Caco-2 (cell line): ENCODE results near the gene RYR2. TPM values are rescaled to one million over a fixed set of nuclear protein-coding genes. Genes with fewer than 3 reads are reported as not detected.

Experiments
- BruUV-seq: library from RNA; stranded (reverse); fragments of 400-500 nt; replicated peaks from 2 replicates; lab custom pipeline; 2021; lab: Mats Ljungman, UMichigan
- CTCF ChIA-PET: fragments of 300-600 bp; sonication (Branson Sonifier 250); formaldehyde crosslinking; loops from one replicate; lab custom pipeline; 2022; ENCODE audit warnings: antibody characterized with exemption; lab: Charles Lee
- POLR2A ChIA-PET: fragments of 300-600 bp; sonication (Branson Sonifier 250); formaldehyde crosslinking; loops from one replicate; lab custom pipeline; 2022; ENCODE audit warnings: antibody characterized with exemption; lab: Charles Lee
- DNase-seq, 2 experiments: peaks; one replicate each; pipeline versions ENCODE4 v3.0.0 to v3.0.0-alpha.2; 2020 to 2022
- H3K27me3 ChIP-seq: replicated peaks from 2 replicates; pipeline ENCODE4 v1.6.0; 2011; ENCODE audit warnings: low read length; ENCODE audit not compliant: control insufficient read depth, insufficient read depth
- H3K36me3 ChIP-seq: 2 replicates; pipeline ENCODE4 v1.5.1; 2011; ENCODE audit warnings: low read length; ENCODE audit not compliant: control insufficient read depth, insufficient read depth
- H3K4me1 ChIP-seq: fragments of 250-450 bp; sonication (Bioruptor Pico); 2 replicates; pipeline ENCODE4 v1.5.1; 2020; ENCODE audit warnings: mild to moderate bottlenecking
- H3K4me3 ChIP-seq: 2 replicates; pipeline ENCODE4 v1.5.1; 2011; ENCODE audit warnings: low read depth, mild to moderate bottlenecking, control low read depth, low read length
- H3K9me3 ChIP-seq: fragments of 250-450 bp; sonication (Bioruptor Pico); 2 replicates; pipeline ENCODE4 v1.5.1; 2020; ENCODE audit warnings: mild to moderate bottlenecking, moderate library complexity
- H3K27ac Mint-ChIP-seq: one replicate; pipeline ENCODE4 v1.8.0; 2022; ENCODE audit warnings: mixed read lengths; ENCODE audit not compliant: unreplicated experiment
- H3K27me3 Mint-ChIP-seq: one replicate; pipeline ENCODE4 v1.8.0; 2022; ENCODE audit warnings: mixed read lengths; ENCODE audit not compliant: insufficient read depth, unreplicated experiment
- H3K36me3 Mint-ChIP-seq: one replicate; pipeline ENCODE4 v1.8.0; 2022; ENCODE audit warnings: mild to moderate bottlenecking, mixed read lengths; ENCODE audit not compliant: insufficient read depth, unreplicated experiment
- H3K4me1 Mint-ChIP-seq: one replicate; pipeline ENCODE4 v1.8.0; 2022; ENCODE audit warnings: low read depth, mixed read lengths; ENCODE audit not compliant: unreplicated experiment
- H3K4me3 Mint-ChIP-seq: one replicate; pipeline ENCODE4 v1.8.0; 2022; ENCODE audit warnings: mild to moderate bottlenecking, moderate library complexity, mixed read lengths; ENCODE audit not compliant: unreplicated experiment
- H3K9me3 Mint-ChIP-seq: one replicate; pipeline ENCODE4 v1.8.0; 2022; ENCODE audit warnings: mixed read lengths; ENCODE audit not compliant: unreplicated experiment
- intact Hi-C: fragments of 100-400 bp; cut with micrococcal nuclease; formaldehyde crosslinking; loops from one replicate; pipeline ENCODE4 v1.10.0; 2022; ENCODE audit not compliant: unreplicated experiment
- total RNA-seq: library from RNA; stranded (reverse); gene quantifications from 2 replicates; pipeline ENCODE4 v1.2.3, GENCODE V29; 2022
- TF ChIP-seq, protein P1 (sequence below), 2 experiments: fragments of 200-600 bp in 1 of 2; IDR thresholded peaks; 1 replicate in 1 of 2; 2 replicates in 1 of 2; pipeline versions ENCODE4 v1.5.1 to v1.8.0; 2011 to 2022; ENCODE audit warnings: antibody characterized with exemption in 1 of 2, control low read depth in 1 of 2, inconsistent platforms in 1 of 2, low read depth in 1 of 2, low read length in 1 of 2, mild to moderate bottlenecking in 1 of 2, moderate library complexity in 1 of 2; ENCODE audit not compliant: insufficient read depth in 1 of 2, severe bottlenecking in 1 of 2, unreplicated experiment in 1 of 2

RYR2 gene
- total RNA-seq, 1 experiment from 2014 or later = 3.4 TPM

DNA sequence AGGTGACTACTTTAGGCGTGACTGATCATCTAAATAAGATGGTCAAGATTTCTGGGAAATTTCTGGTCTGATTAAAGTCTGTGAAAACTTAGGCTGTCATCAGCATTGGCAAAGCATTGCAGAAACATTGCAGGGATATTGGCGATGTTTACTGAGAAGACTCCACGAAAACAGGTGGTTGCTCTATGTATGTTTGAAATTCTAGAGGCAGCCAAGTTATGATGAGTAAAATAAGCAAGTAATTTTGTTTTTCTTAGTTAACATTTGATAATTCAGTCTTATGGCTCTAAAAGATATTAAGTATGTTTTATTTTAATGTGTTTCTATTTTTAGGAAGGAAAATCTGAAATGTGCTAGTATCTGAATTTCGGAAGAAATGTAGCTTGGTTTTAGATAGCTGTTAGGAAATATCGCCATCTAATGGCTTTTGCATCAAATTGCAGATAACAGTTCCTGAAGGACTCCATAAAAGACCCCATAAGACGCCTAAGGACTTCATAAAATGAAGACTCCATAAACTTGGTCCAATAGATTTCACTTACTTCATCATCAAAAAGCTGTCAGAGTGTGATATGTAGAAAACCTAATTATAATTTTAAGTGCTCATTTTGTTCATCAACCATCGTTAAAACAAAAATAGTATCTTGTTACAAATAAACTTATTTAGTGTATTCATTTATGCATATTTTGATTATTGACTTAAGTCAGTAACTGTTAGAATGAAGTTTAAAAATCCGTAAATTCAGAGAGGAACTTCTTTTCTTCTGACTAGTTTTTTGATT is 344.6 kb downstream of the RYR2 start:
- no peak overlapping the region for H3K4me3 Mint-ChIP-seq
- ChIA-PET POLR2A (no interaction called here), CTCF (interaction anchor here (0.6 to 1.0 kb wide), 5 partner anchors 77 to 684 kb away, joined by 3 to 9 read pairs (median 3); no protein-coding TSS in a partner anchor)
- Histone ChIP-seq H3K4me1 (no peaks in the 10 kb centered on the region), H3K4me3 (no peak overlapping the region), H3K36me3 (no peaks in the 10 kb centered on the region), H3K27me3 (no peaks in the 10 kb centered on the region), H3K9me3 (no peaks in the 10 kb centered on the region)
- no TSS peak for BruUV-seq
- TF ChIP-seq, protein P1, sequence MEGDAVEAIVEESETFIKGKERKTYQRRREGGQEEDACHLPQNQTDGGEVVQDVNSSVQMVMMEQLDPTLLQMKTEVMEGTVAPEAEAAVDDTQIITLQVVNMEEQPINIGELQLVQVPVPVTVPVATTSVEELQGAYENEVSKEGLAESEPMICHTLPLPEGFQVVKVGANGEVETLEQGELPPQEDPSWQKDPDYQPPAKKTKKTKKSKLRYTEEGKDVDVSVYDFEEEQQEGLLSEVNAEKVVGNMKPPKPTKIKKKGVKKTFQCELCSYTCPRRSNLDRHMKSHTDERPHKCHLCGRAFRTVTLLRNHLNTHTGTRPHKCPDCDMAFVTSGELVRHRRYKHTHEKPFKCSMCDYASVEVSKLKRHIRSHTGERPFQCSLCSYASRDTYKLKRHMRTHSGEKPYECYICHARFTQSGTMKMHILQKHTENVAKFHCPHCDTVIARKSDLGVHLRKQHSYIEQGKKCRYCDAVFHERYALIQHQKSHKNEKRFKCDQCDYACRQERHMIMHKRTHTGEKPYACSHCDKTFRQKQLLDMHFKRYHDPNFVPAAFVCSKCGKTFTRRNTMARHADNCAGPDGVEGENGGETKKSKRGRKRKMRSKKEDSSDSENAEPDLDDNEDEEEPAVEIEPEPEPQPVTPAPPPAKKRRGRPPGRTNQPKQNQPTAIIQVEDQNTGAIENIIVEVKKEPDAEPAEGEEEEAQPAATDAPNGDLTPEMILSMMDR (IDR thresholded peaks at IDR 0.05; ENCODE audit: insufficient read depth in 1 of 2, low read depth in 1 of 2, low read length in 1 of 2, severe bottlenecking in 1 of 2, unreplicated experiment in 1 of 2) = peak; percentile 47 to 51
- H3K27ac Mint-ChIP-seq = no peak overlapping the region
- no peaks in the 10 kb centered on the region for H3K9me3 Mint-ChIP-seq
- H3K27me3 Mint-ChIP-seq = peaks cover 3% of the 10 kb centered on the region
- H3K36me3 Mint-ChIP-seq = no peaks in the 10 kb centered on the region
- DNase-seq = no peak
- intact Hi-C loops = loop anchor here (1.0 to 10.0 kb wide), 6 partner anchors 242 to 1283 kb away; no protein-coding TSS in a partner anchor
- H3K4me1 Mint-ChIP-seq = no peaks in the 10 kb centered on the region

- Histone ChIP-seq H3K27me3 (no peaks in the 10 kb centered on the region), H3K36me3 (no peaks in the 10 kb centered on the region), H3K4me3 (no peak overlapping the region), H3K9me3 (no peaks in the 10 kb centered on the region), H3K4me1 (no peaks in the 10 kb centered on the region)
- no peaks in the 10 kb centered on the region for H3K9me3 Mint-ChIP-seq
- no peaks in the 10 kb centered on the region for H3K36me3 Mint-ChIP-seq
- intact Hi-C loops = loop anchor here (5.0 to 10.0 kb wide), 2 partner anchors 242 to 520 kb away; no protein-coding TSS in a partner anchor
- POLR2A ChIA-PET = no interaction called here
- H3K4me3 Mint-ChIP-seq = no peak overlapping the region
- no peak overlapping the region for H3K27ac Mint-ChIP-seq
- no peak for DNase-seq
- TF ChIP-seq, protein P1 (IDR thresholded peaks at IDR 0.05; ENCODE audit: insufficient read depth in 1 of 2, low read depth in 1 of 2, low read length in 1 of 2, severe bottlenecking in 1 of 2, unreplicated experiment in 1 of 2) = no peak
- CTCF ChIA-PET = interaction anchor here (0.9 to 1.0 kb wide), 4 partner anchors 270 to 778 kb away, joined by 3 to 9 read pairs (median 6); no protein-coding TSS in a partner anchor
- BruUV-seq = no TSS peak
- peaks cover 3% of the 10 kb centered on the region for H3K27me3 Mint-ChIP-seq
- H3K4me1 Mint-ChIP-seq = no peaks in the 10 kb centered on the region
These were observed 345.1 kb downstream of the RYR2 start for GRCh38 chr1:237387144-237387505.

GRCh38 chr1:237390823-237391222 is 348.8 kb downstream of the RYR2 start:
- no peak overlapping the region for H3K4me3 ChIP-seq
- ChIA-PET CTCF (no interaction called here), POLR2A (no interaction called here)
- H3K4me1 ChIP-seq = no peaks in the 10 kb centered on the region
- TF ChIP-seq, protein P1 (IDR thresholded peaks at IDR 0.05; ENCODE audit: insufficient read depth in 1 of 2, low read depth in 1 of 2, low read length in 1 of 2, severe bottlenecking in 1 of 2, unreplicated experiment in 1 of 2) = no peak
- DNase-seq = no peak
- Mint-ChIP-seq H3K27me3 (peaks cover 6% of the 10 kb centered on the region), H3K9me3 (no peaks in the 10 kb centered on the region), H3K36me3 (no peaks in the 10 kb centered on the region), H3K4me3 (no peak overlapping the region), H3K4me1 (no peaks in the 10 kb centered on the region), H3K27ac (no peak overlapping the region)
- no peaks in the 10 kb centered on the region for H3K36me3 ChIP-seq
- intact Hi-C loops = loop anchor here (1.0 kb wide), 1 partner anchor 171 kb away; no protein-coding TSS in a partner anchor
- no peaks in the 10 kb centered on the region for H3K9me3 ChIP-seq
- BruUV-seq = no TSS peak
- H3K27me3 ChIP-seq = no peaks in the 10 kb centered on the region; the same call in 1 of the 2 replicates
